GM18861 (cell line): ENCODE data around the gene ARFGAP3.
"Not testable (repeated sequence)": the region's sequence is repeated elsewhere in the genome, so short reads cannot be mapped to it uniquely, and the experiment has no call there.

Experiments used
- ATAC-seq: cut with Tn5 transposase; IDR thresholded peaks from one replicate; pipeline ENCODE4 v1.9.1; 2021; ENCODE audit not compliant: unreplicated experiment

ARFGAP3 gene

GRCh38 chr22:42799061-42799460 lies 58.0 kb downstream of the ARFGAP3 start:
- no peak for ATAC-seq

- no peak for ATAC-seq
These were observed 60.1 kb downstream of the ARFGAP3 start for GRCh38 chr22:42797011-42797410.

GRCh38 chr22:42796081-42796480 lies 61.0 kb downstream of the ARFGAP3 start:
- ATAC-seq, result no peak

- ATAC-seq, result no peak
These were observed 62.2 kb downstream of the ARFGAP3 start for GRCh38 chr22:42794551-42795510.

GRCh38 chr22:42793848-42794405 lies 63.1 kb downstream of the ARFGAP3 start:
- no peak for ATAC-seq

- no peak for ATAC-seq
These were observed 63.9 kb downstream of the ARFGAP3 start for GRCh38 chr22:42792909-42793847.

GRCh38 chr22:42792453-42792908 lies 64.6 kb downstream of the ARFGAP3 start:
- ATAC-seq, result no peak

- no peak for ATAC-seq
These were observed 65.2 kb downstream of the ARFGAP3 start for GRCh38 chr22:42791721-42792452.

- no peak for ATAC-seq
These were observed 68.6 kb downstream of the ARFGAP3 start for GRCh38 chr22:42788466-42788865.

GRCh38 chr22:42788021-42788420 lies 69.1 kb downstream of the ARFGAP3 start:
- no peak for ATAC-seq

- ATAC-seq, result no peak
These were observed 69.7 kb downstream of the ARFGAP3 start for GRCh38 chr22:42787357-42787736.

- ATAC-seq, result no peak
These were observed 70.3 kb downstream of the ARFGAP3 start for GRCh38 chr22:42786606-42787356.

GRCh38 chr22:42785706-42786499 lies 71.2 kb downstream of the ARFGAP3 start:
- ATAC-seq, result no peak

GRCh38 chr22:42782306-42782705 lies 74.8 kb downstream of the ARFGAP3 start:
- ATAC-seq, result not testable (repeated sequence)

- no peak for ATAC-seq
These were observed 77.0 kb downstream of the ARFGAP3 start for GRCh38 chr22:42780070-42780540.

- no peak for ATAC-seq
These were observed 79.9 kb downstream of the ARFGAP3 start for GRCh38 chr22:42777126-42777525.

GRCh38 chr22:42773167-42773566 lies 83.9 kb downstream of the ARFGAP3 start:
- ATAC-seq, result no peak

- ATAC-seq, result no peak
These were observed 84.4 kb downstream of the ARFGAP3 start for GRCh38 chr22:42772647-42773046.
